IMR-90 (cell line): ENCODE data around the gene LENG9. TPM values are rescaled to one million over a fixed set of nuclear protein-coding genes. Genes with fewer than 3 reads are reported as not detected.

Source experiments
- ATAC-seq: fragments of 200-7000 bp; cut with Tn5 transposase; 2 replicates; pipeline ENCODE4 v1.9.1; 2020; ENCODE audit warnings: low read depth, mild to moderate bottlenecking, moderate library complexity
- BruUV-seq: library from RNA; stranded (reverse); fragments of 400-500 nt; replicated peaks from 2 replicates; lab custom pipeline; 2021; lab: Mats Ljungman, UMichigan
- CTCF ChIA-PET: fragments of 300-600 bp; formaldehyde crosslinking; extraction: SDS; loops from one replicate; lab custom pipeline; 2021; ENCODE audit warnings: antibody characterized with exemption; lab: Yijun Ruan, JAX
- POLR2A ChIA-PET: fragments of 300-600 bp; sonication (Branson Sonifier 250); formaldehyde crosslinking; loops from one replicate; lab custom pipeline; 2022; ENCODE audit warnings: antibody characterized with exemption; ENCODE audit not compliant: unreplicated experiment; lab: Charles Lee
- DNase-seq: peaks from one replicate; pipeline ENCODE4 v3.0.0; 2013
- H2AFZ ChIP-seq: replicated peaks from 2 replicates; pipeline ENCODE3; 2013; ENCODE audit warnings: low read length, mild to moderate bottlenecking; ENCODE audit not compliant: poor library complexity
- H2AK5ac ChIP-seq: 2 replicates; pipeline ENCODE4 v1.6.1; 2013; ENCODE audit warnings: low read depth, low read length, inconsistent platforms
- H2AK9ac ChIP-seq: replicated peaks from 2 replicates; pipeline ENCODE3; 2013; ENCODE audit warnings: mild to moderate bottlenecking, low read depth, low read length, moderate library complexity; ENCODE audit not compliant: poor library complexity
- H2BK120ac ChIP-seq: 2 replicates; pipeline ENCODE4 v1.6.1; 2013; ENCODE audit warnings: low read depth, low read length, inconsistent platforms
- H2BK15ac ChIP-seq: 3 replicates; pipeline ENCODE4 v1.6.1; 2013; ENCODE audit warnings: low read depth, low read length, inconsistent platforms
- H2BK20ac ChIP-seq: 2 replicates; pipeline ENCODE4 v1.6.1; 2013; ENCODE audit warnings: low read depth, mild to moderate bottlenecking, inconsistent platforms, low read length, moderate library complexity
- H2BK5ac ChIP-seq: 2 replicates; pipeline ENCODE4 v1.6.1; 2013; ENCODE audit warnings: mild to moderate bottlenecking, low read depth, low read length, inconsistent platforms; ENCODE audit not compliant: poor library complexity, severe bottlenecking
- H3K14ac ChIP-seq: replicated peaks from 2 replicates; pipeline ENCODE4 v1.6.1; 2013; ENCODE audit warnings: low read depth, low read length, inconsistent platforms
- H3K18ac ChIP-seq: 2 replicates; pipeline ENCODE4 v1.6.1; 2013; ENCODE audit warnings: low read depth, low read length, control low read depth
- H3K23ac ChIP-seq: 2 replicates; pipeline ENCODE4 v1.6.1; 2013; ENCODE audit warnings: low read depth, low read length, inconsistent platforms
- H3K27ac ChIP-seq: 2 replicates; pipeline ENCODE4 v1.5.1; 2013; ENCODE audit warnings: mild to moderate bottlenecking, control low read depth, low read length; ENCODE audit not compliant: insufficient read depth
- H3K27me3 ChIP-seq: 2 replicates; pipeline ENCODE4 v1.6.1; 2013; ENCODE audit warnings: low read length; ENCODE audit not compliant: control insufficient read depth, insufficient read depth
- H3K36me3 ChIP-seq: 2 replicates; pipeline ENCODE4 v1.6.1; 2013; ENCODE audit warnings: low read length, mixed read lengths; ENCODE audit not compliant: control insufficient read depth, insufficient read depth
- H3K4ac ChIP-seq: 2 replicates; pipeline ENCODE4 v1.6.1; 2013; ENCODE audit warnings: low read depth, low read length, inconsistent platforms
- H3K4me1 ChIP-seq: 2 replicates; pipeline ENCODE4 v1.6.1; 2013; ENCODE audit warnings: low read length, mixed read lengths; ENCODE audit not compliant: control insufficient read depth, insufficient read depth
- H3K4me2 ChIP-seq: 2 replicates; pipeline ENCODE4 v1.6.1; 2013; ENCODE audit warnings: low read depth, mild to moderate bottlenecking, control low read depth, low read length, moderate library complexity
- H3K4me3 ChIP-seq: 2 replicates; pipeline ENCODE4 v1.5.1; 2013; ENCODE audit warnings: low read depth, mild to moderate bottlenecking, control low read depth, low read length, moderate library complexity; ENCODE audit not compliant: insufficient read depth
- H3K56ac ChIP-seq: 2 replicates; pipeline ENCODE4 v1.6.1; 2013; ENCODE audit warnings: low read length, inconsistent platforms; ENCODE audit not compliant: insufficient read depth; ENCODE audit errors: extremely low read depth
- H3K79me1 ChIP-seq, 2 experiments: 2 replicates each; pipeline ENCODE4 v1.6.1; 2013; ENCODE audit warnings: low read length in 2 of 2, inconsistent platforms in 1 of 2, low read depth in 1 of 2
- H3K9ac ChIP-seq: 2 replicates; pipeline ENCODE4 v1.6.1; 2013; ENCODE audit warnings: low read depth, low read length, control low read depth
- H3K9me1 ChIP-seq: 2 replicates; pipeline ENCODE4 v1.6.1; 2013; ENCODE audit warnings: low read length, inconsistent platforms; ENCODE audit not compliant: insufficient read depth
- H3K9me3 ChIP-seq: 2 replicates; pipeline ENCODE4 v1.6.1; 2013; ENCODE audit warnings: low read length; ENCODE audit not compliant: control insufficient read depth, insufficient read depth
- H4K20me1 ChIP-seq: 2 replicates; pipeline ENCODE4 v1.6.1; 2013; ENCODE audit warnings: low read length, inconsistent platforms; ENCODE audit not compliant: insufficient read depth
- H4K5ac ChIP-seq: 2 replicates; pipeline ENCODE4 v1.6.1; 2013; ENCODE audit warnings: mild to moderate bottlenecking, low read depth, low read length, control low read depth
- H4K8ac ChIP-seq, 2 experiments: 2 replicates each; pipeline ENCODE4 v1.6.1; 2013; ENCODE audit warnings: low read depth in 2 of 2, low read length in 2 of 2, control low read depth in 1 of 2, inconsistent platforms in 1 of 2
- H4K91ac ChIP-seq: 2 replicates; pipeline ENCODE4 v1.6.1; 2013; ENCODE audit warnings: low read depth, low read length, inconsistent platforms; ENCODE audit not compliant: insufficient read depth
- CHD1 ChIP-seq: IDR thresholded peaks from 2 replicates; pipeline ENCODE4 v1.6.1; 2012; ENCODE audit warnings: low read depth, low read length, improper control_type of control experiment
- MAFK ChIP-seq: IDR thresholded peaks from 2 replicates; pipeline ENCODE4 v1.6.1; 2012; ENCODE audit warnings: low read depth, low read length, improper control_type of control experiment
- MAZ ChIP-seq: IDR thresholded peaks from 2 replicates; pipeline ENCODE4 v1.6.1; 2012; ENCODE audit warnings: low read depth, mild to moderate bottlenecking, low read length, improper control_type of control experiment, moderate library complexity, borderline replicate concordance
- NFE2L2 ChIP-seq: fragments of 150-350 bp; IDR thresholded peaks from 2 replicates; pipeline ENCODE4 v1.6.1; 2016; ENCODE audit warnings: low read depth, mild to moderate bottlenecking, low read length
- RAD21 ChIP-seq: IDR thresholded peaks from 2 replicates; pipeline ENCODE4 v1.6.1; 2012; ENCODE audit warnings: low read length, improper control_type of control experiment
- RCOR1 ChIP-seq: IDR thresholded peaks from 2 replicates; pipeline ENCODE4 v1.6.1; 2012; ENCODE audit warnings: mild to moderate bottlenecking, low read length, improper control_type of control experiment; ENCODE audit not compliant: insufficient replicate concordance
- RFX5 ChIP-seq: IDR thresholded peaks from 2 replicates; pipeline ENCODE4 v1.8.0; 2012; ENCODE audit warnings: low read depth, mild to moderate bottlenecking, low read length, moderate library complexity
- SMC3 ChIP-seq: fragments of 150-350 bp; IDR thresholded peaks from 2 replicates; pipeline ENCODE4 v1.6.1; 2016; ENCODE audit warnings: low read depth, mild to moderate bottlenecking, antibody characterized with exemption, low read length, moderate library complexity
- WGBS, 2 experiments: methylation state at CpG; one replicate each; pipeline versions ENCODE4 v1.1.5 to v1.1.7; 2013; ENCODE audit warnings: missing lambda C conversion rate in 2 of 2; ENCODE audit not compliant: insufficient read length in 1 of 2; ENCODE audit errors: extremely low coverage in 2 of 2; 5-methylcytosine and 5-hydroxymethylcytosine counted together
- dilution Hi-C: fragments of 300-500 bp; cut with HindIII; formaldehyde crosslinking; loops from one replicate; pipeline ENCODE4 v1.14.3; 2018; ENCODE audit warnings: low sequenced_read_pairs; ENCODE audit not compliant: unreplicated experiment
- in situ Hi-C: fragments of 300-500 bp; cut with MboI; formaldehyde crosslinking; loops from 3 replicates; pipeline ENCODE4 v1.14.3; 2019; ENCODE audit warnings: low sequenced_read_pairs, inconsistent platforms, mixed read lengths
- intact Hi-C: fragments of 100-400 bp; cut with micrococcal nuclease; formaldehyde crosslinking; loops from 2 replicates; pipeline ENCODE4 v1.10.0; 2022
- polyA plus RNA-seq, 3 experiments: library from polyadenylated mRNA; depleted of rRNA; stranded (reverse); fragments of >200 nt; gene quantifications; 2 replicates each; pipeline ENCODE4 v1.2.3, GENCODE V29; 2012; ENCODE audit warnings: low replicate concordance in 1 of 3
- total RNA-seq: library from RNA; depleted of rRNA; stranded (reverse); fragments of >200 nt; gene quantifications from 2 replicates; pipeline ENCODE4 v1.2.3, GENCODE V29; 2012
- TF ChIP-seq, protein P1 (sequence below): fragments of 150-350 bp; IDR thresholded peaks from 2 replicates; pipeline ENCODE4 v1.6.1; 2016; ENCODE audit warnings: low read depth, mild to moderate bottlenecking, low read length, moderate library complexity, borderline replicate concordance

Gene LENG9
- total and polyA plus RNA-seq, 2 of the 4 experiments (the other 2 are of a cell fraction), result 0.94 to 1.1 TPM

- ATAC-seq, result no peak
- Histone ChIP-seq H3K4ac (no peak overlapping the region), H4K91ac (no peak overlapping the region), H3K18ac (no peak overlapping the region), H2BK5ac (no peak overlapping the region), H3K36me3 (no peaks in the 10 kb centered on the region), H2AK9ac (no peak overlapping the region), H3K14ac (no peak overlapping the region), H4K5ac (no peak overlapping the region), H3K9me3 (no peaks in the 10 kb centered on the region), H3K56ac (no peak overlapping the region), H3K9ac (no peak overlapping the region), H3K9me1 (no peaks in the 10 kb centered on the region), H2AFZ (no peak overlapping the region), H2AK5ac (no peak overlapping the region), H4K20me1 (no peaks in the 10 kb centered on the region; the same call in 1 of the 2 replicates), H3K4me2 (no peak overlapping the region), H2BK15ac (no peak overlapping the region), H2BK120ac (no peak overlapping the region), H3K27me3 (peaks cover 11% of the 10 kb centered on the region; the same call in 1 of the 2 replicates), H3K4me1 (0 out of 2 replicates have a peak, but pooled peaks cover 2% of the 10 kb centered on the region), H3K79me1 (no peaks in the 10 kb centered on the region), H4K8ac (no peak overlapping the region), H3K23ac (no peak overlapping the region), H3K27ac (no peak overlapping the region), H3K4me3 (no peak overlapping the region), H2BK20ac (no peak overlapping the region)
- in situ Hi-C loops (no loop called here), dilution Hi-C loops (no loop called here), intact Hi-C loops (no loop called here)
- ChIA-PET POLR2A (no interaction called here), CTCF (no interaction called here)
- BruUV-seq, result no TSS peak
- no peak for DNase-seq
- 63% methylated on average over 5 of the region's 8 CpGs; no CpG with 5 or more reads in 1 of the 2 experiments for WGBS, 2 experiments
- TF ChIP-seq MAZ (no peak), SMC3 (no peak), RAD21 (no peak), MAFK (no peak), RFX5 (no peak), NFE2L2 (no peak), CHD1 (no peak), RCOR1 (no peak)
- TF ChIP-seq, protein P1, sequence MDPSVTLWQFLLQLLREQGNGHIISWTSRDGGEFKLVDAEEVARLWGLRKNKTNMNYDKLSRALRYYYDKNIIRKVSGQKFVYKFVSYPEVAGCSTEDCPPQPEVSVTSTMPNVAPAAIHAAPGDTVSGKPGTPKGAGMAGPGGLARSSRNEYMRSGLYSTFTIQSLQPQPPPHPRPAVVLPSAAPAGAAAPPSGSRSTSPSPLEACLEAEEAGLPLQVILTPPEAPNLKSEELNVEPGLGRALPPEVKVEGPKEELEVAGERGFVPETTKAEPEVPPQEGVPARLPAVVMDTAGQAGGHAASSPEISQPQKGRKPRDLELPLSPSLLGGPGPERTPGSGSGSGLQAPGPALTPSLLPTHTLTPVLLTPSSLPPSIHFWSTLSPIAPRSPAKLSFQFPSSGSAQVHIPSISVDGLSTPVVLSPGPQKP, result no peak
These were observed 34.4 kb downstream of the LENG9 start for GRCh38 chr19:54429176-54429495.
